Measurements from ENCODE around the gene GLB1L. TPM values are rescaled to one million over a fixed set of nuclear protein-coding genes. Genes with fewer than 3 reads are reported as not detected.

Gene GLB1L
- polyA plus RNA-seq, 1 of the 3 experiments (the other 2 are of a cell fraction) = 11.7 TPM

DNA sequence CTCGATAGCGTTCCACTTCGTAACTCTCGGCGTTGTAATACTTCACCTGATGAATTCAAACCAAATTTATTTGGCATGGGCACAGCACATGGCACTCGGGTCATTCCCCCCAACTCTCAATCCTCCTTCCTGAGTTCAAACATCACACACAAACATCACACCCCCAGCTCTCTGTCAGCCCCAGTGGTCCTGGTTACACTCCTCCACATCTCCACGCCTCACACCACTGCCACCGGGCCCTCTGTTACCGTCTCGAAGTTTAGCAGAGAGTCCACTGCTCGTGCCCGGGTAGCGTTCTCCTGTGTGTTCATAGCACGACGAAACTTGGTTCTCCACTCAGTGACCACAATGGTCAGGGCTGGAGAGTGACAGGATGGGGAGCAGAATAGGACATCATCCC lies 31.1 kb downstream of the GLB1L start:
- H3K9me2 ChIP-seq = no peaks in the 10 kb centered on the region
- peaks cover 13 to 52% of the 10 kb centered on the region in 2 experiments for H3K36me3 ChIP-seq (replicated peaks in 1 of 2; ENCODE audit: control insufficient read depth in 1 of 2, insufficient read depth in 2 of 2, low read length in 1 of 2)
- CTCF ChIA-PET = interaction anchor here (1.0 to 3.4 kb wide), 5 partner anchors 13 to 85 kb away, joined by 3 to 22 read pairs (median 5); partner anchors contain the start of gene NHEJ1

DNA sequence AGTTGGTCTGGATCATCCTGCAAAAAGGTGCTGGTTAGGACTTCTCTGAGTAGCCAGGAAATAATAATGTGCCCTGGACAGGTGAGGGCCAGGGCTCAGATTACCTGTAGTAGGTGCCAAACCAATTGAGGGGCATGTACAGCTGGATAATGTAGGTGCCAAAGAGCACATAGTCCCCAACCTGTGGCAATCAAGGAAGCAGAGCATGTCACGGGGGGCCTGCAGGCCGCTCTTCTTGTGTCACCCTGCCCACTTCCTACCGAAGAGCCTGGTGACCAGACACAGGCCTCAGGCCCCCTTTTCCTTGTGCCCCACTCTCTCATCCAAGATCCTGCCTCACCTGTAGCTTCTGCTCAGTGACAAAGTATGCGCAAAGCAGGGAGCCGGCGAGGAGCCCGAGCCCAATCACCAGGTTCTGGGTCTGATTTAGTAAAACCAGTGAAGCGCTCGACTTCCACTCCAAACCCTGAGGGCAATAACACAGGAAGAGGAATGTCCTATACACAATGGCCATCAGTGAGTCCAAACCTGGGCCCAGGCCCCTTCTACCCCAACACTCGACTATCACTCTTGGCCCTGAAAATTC lies 31.7 kb downstream of the GLB1L start:
- Histone ChIP-seq H3K4me3 (ENCODE audit: low read depth in 2 of 2, low read length in 1 of 2) (no peak overlapping the region), H3K4me2 (no peak overlapping the region), H3K36me3 (replicated peaks in 1 of 2; ENCODE audit: control insufficient read depth in 1 of 2, insufficient read depth in 2 of 2, low read length in 1 of 2) (peaks cover 18 to 58% of the 10 kb centered on the region in 2 experiments), H2AFZ (ENCODE audit: low read depth) (no peak overlapping the region), H3K27ac (ENCODE audit: low read depth in 2 of 2, low read length in 1 of 2) (no peak overlapping the region), H3K9ac (no peak overlapping the region), H3F3A (replicated peaks; ENCODE audit: insufficient read depth) (peaks cover 15% of the 10 kb centered on the region), H3K79me2 (ENCODE audit: insufficient read depth) (no peaks in the 10 kb centered on the region), H3K27me3 (ENCODE audit: insufficient read depth) (no peaks in the 10 kb centered on the region), H3K9me2 (no peaks in the 10 kb centered on the region), H4K20me1 (ENCODE audit: insufficient read depth) (no peaks in the 10 kb centered on the region), H3K4me1 (ENCODE audit: control insufficient read depth in 1 of 2, insufficient read depth in 2 of 2, low read depth in 1 of 2, low read length in 1 of 2) (peaks cover 0 to 19% of the 10 kb centered on the region in 2 experiments; a peak in 1 of 4 replicates), H3K9me3 (no peaks in the 10 kb centered on the region)
- no peak for DNase-seq
- CTCF ChIA-PET = interaction anchor here (1.5 to 3.4 kb wide), 4 partner anchors 13 to 81 kb away, joined by 3 to 22 read pairs (median 10); partner anchors contain the start of gene NHEJ1
- POLR2A ChIA-PET = interaction anchor here (0.8 kb wide), 1 partner anchor 13 kb away, joined by 3 read pairs; no protein-coding TSS in a partner anchor
- TF ChIP-seq RCOR1 (IDR thresholded peaks at IDR 0.05; ENCODE audit: low read length) (no peak), ELF1 (IDR thresholded peaks at IDR 0.05) (no peak), YY1 (IDR thresholded peaks at IDR 0.05; ENCODE audit: low read depth) (no peak), SIN3A (IDR thresholded peaks at IDR 0.05; ENCODE audit: borderline replicate concordance, low read depth, low read length) (no peak)
- 97% methylated on average over 10 of the region's 10 CpGs for WGBS (ENCODE audit: low lambda C conversion rate)

More for the DNA sequence above, 31.1 kb downstream of the GLB1L start:
- no peaks in the 10 kb centered on the region for H3K79me2 ChIP-seq (ENCODE audit: insufficient read depth)
- no peak for DNase-seq
- H3K9me3 ChIP-seq = no peaks in the 10 kb centered on the region
- TF ChIP-seq NRF1 (IDR thresholded peaks at IDR 0.05; ENCODE audit: low read depth, low read length) (no peak), RFX5 (IDR thresholded peaks at IDR 0.05; ENCODE audit: low read length) (no peak), EP300 (IDR thresholded peaks at IDR 0.05; ENCODE audit: borderline replicate concordance in 1 of 2, low read depth in 1 of 2, low read length in 1 of 2) (no peak), SMC3 (IDR thresholded peaks at IDR 0.05; ENCODE audit: low read depth, low read length) (no peak), ELF1 (IDR thresholded peaks at IDR 0.05) (no peak), TCF12 (IDR thresholded peaks at IDR 0.05) (no peak), FOXJ3 (CRISPR knock-in tag; IDR thresholded peaks at IDR 0.05) (no peak), FOSL2 (IDR thresholded peaks at IDR 0.05; ENCODE audit: borderline replicate concordance, low read depth) (no peak), RAD21 (IDR thresholded peaks at IDR 0.05; ENCODE audit: low read length) (no peak), RXRA (IDR thresholded peaks at IDR 0.05; ENCODE audit: borderline replicate concordance, low read depth) (no peak), TAF1 (IDR thresholded peaks at IDR 0.05; ENCODE audit: borderline replicate concordance, low read depth, low read length) (no peak), MEF2A (IDR thresholded peaks at IDR 0.05; ENCODE audit: borderline replicate concordance, low read depth) (no peak), POLR2AphosphoS5 (IDR thresholded peaks at IDR 0.05; ENCODE audit: low read depth, low read length) (no peak), FOXM1 (IDR thresholded peaks at IDR 0.05; ENCODE audit: low read depth) (no peak), GATA2 (CRISPR knock-in tag; IDR thresholded peaks at IDR 0.05) (no peak), YY1 (IDR thresholded peaks at IDR 0.05; ENCODE audit: low read depth) (no peak)
- TF ChIP-seq, protein P1, sequence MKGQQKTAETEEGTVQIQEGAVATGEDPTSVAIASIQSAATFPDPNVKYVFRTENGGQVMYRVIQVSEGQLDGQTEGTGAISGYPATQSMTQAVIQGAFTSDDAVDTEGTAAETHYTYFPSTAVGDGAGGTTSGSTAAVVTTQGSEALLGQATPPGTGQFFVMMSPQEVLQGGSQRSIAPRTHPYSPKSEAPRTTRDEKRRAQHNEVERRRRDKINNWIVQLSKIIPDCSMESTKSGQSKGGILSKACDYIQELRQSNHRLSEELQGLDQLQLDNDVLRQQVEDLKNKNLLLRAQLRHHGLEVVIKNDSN (IDR thresholded peaks at IDR 0.05; ENCODE audit: borderline replicate concordance, low read depth) = no peak
- TF ChIP-seq, protein P2, sequence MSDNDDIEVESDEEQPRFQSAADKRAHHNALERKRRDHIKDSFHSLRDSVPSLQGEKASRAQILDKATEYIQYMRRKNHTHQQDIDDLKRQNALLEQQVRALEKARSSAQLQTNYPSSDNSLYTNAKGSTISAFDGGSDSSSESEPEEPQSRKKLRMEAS (IDR thresholded peaks at IDR 0.05; ENCODE audit: low read depth) = no peak
- TF ChIP-seq, protein P3, sequence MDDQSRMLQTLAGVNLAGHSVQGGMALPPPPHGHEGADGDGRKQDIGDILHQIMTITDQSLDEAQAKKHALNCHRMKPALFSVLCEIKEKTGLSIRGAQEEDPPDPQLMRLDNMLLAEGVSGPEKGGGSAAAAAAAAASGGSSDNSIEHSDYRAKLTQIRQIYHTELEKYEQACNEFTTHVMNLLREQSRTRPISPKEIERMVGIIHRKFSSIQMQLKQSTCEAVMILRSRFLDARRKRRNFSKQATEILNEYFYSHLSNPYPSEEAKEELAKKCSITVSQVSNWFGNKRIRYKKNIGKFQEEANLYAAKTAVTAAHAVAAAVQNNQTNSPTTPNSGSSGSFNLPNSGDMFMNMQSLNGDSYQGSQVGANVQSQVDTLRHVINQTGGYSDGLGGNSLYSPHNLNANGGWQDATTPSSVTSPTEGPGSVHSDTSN (IDR thresholded peaks at IDR 0.05) = no peak
- H3K4me3 ChIP-seq (ENCODE audit: low read depth in 2 of 2, low read length in 1 of 2) = no peak overlapping the region
- WGBS (ENCODE audit: low lambda C conversion rate) = 97% methylated on average over 15 of the region's 15 CpGs
- no peak overlapping the region for H3K9ac ChIP-seq
- H3K4me1 ChIP-seq (ENCODE audit: control insufficient read depth in 1 of 2, insufficient read depth in 2 of 2, low read depth in 1 of 2, low read length in 1 of 2) = peaks cover under 1 to 23% of the 10 kb centered on the region in 2 experiments; a peak in 3 of 4 replicates
- no peaks in the 10 kb centered on the region for H3K27me3 ChIP-seq (ENCODE audit: insufficient read depth)
- no peak overlapping the region for H3K27ac ChIP-seq (ENCODE audit: low read depth in 2 of 2, low read length in 1 of 2)
- peaks cover 19% of the 10 kb centered on the region for H3F3A ChIP-seq (replicated peaks; ENCODE audit: insufficient read depth)
- no peaks in the 10 kb centered on the region for H4K20me1 ChIP-seq (ENCODE audit: insufficient read depth)
- no peak overlapping the region for H2AFZ ChIP-seq (ENCODE audit: low read depth)
- POLR2A ChIA-PET = no interaction called here
- no peak overlapping the region for H3K4me2 ChIP-seq
